Astrocyte (in vitro differentiated cells and primary cell): ENCODE data around the gene CREBL2. TPM values are rescaled to one million over a fixed set of nuclear protein-coding genes. Genes with fewer than 3 reads are reported as not detected.
A peak's percentile ranks its signal among the peaks of the same experiment; 100 is the strongest.

Experiments used
- DNase-seq: peaks from one replicate; pipeline ENCODE4 v3.0.0-alpha.2; 2010; ENCODE audit warnings: low read depth
- FAIRE-seq: peaks from 2 replicates; lab custom pipeline; 2011; peaks lifted over from hg19 to GRCh38; lab: Jason Lieb, UNC
- H2AFZ ChIP-seq: 2 replicates; pipeline ENCODE4 v1.6.0; 2012; ENCODE audit warnings: low read depth, low read length, inconsistent platforms
- H3K27ac ChIP-seq: 2 replicates; pipeline ENCODE4 v1.5.1; 2011; ENCODE audit warnings: low read depth, low read length, inconsistent platforms
- H3K27me3 ChIP-seq: 2 replicates; pipeline ENCODE4 v1.6.0; 2011; ENCODE audit warnings: low read length, inconsistent platforms; ENCODE audit not compliant: insufficient read depth
- H3K36me3 ChIP-seq: 2 replicates; pipeline ENCODE4 v1.5.1; 2011; ENCODE audit warnings: low read length, inconsistent platforms; ENCODE audit not compliant: insufficient read depth
- H3K4me1 ChIP-seq: 2 replicates; pipeline ENCODE4 v1.5.1; 2011; ENCODE audit warnings: low read length, inconsistent platforms; ENCODE audit not compliant: insufficient read depth
- H3K4me2 ChIP-seq: 2 replicates; pipeline ENCODE4 v1.6.0; 2012; ENCODE audit warnings: low read length, inconsistent platforms
- H3K4me3 ChIP-seq: 2 replicates; pipeline ENCODE4 v1.5.1; 2011; ENCODE audit warnings: low read depth, mild to moderate bottlenecking, low read length, inconsistent platforms; ENCODE audit not compliant: insufficient read depth
- H3K79me2 ChIP-seq: 2 replicates; pipeline ENCODE4 v1.6.0; 2012; ENCODE audit warnings: mild to moderate bottlenecking, low read length, inconsistent platforms; ENCODE audit not compliant: insufficient read depth
- H3K9ac ChIP-seq: 2 replicates; pipeline ENCODE4 v1.6.0; 2012; ENCODE audit warnings: mild to moderate bottlenecking, low read length, inconsistent platforms
- H3K9me3 ChIP-seq: 2 replicates; pipeline ENCODE4 v1.5.1; 2012; ENCODE audit warnings: low read depth, mild to moderate bottlenecking, low read length, inconsistent platforms; ENCODE audit not compliant: insufficient read depth
- H4K20me1 ChIP-seq: 2 replicates; pipeline ENCODE4 v1.6.0; 2012; ENCODE audit warnings: low read length, inconsistent platforms; ENCODE audit not compliant: insufficient read depth
- H3K27ac Mint-ChIP-seq: one replicate; pipeline ENCODE4 v1.8.0; 2021; ENCODE audit warnings: mild to moderate bottlenecking, mixed read lengths; ENCODE audit not compliant: unreplicated experiment
- H3K27me3 Mint-ChIP-seq: one replicate; pipeline ENCODE4 v1.8.0; 2021; ENCODE audit warnings: low read depth, mixed read lengths; ENCODE audit not compliant: unreplicated experiment
- H3K36me3 Mint-ChIP-seq: one replicate; pipeline ENCODE4 v1.8.0; 2021; ENCODE audit warnings: low read depth, mixed read lengths; ENCODE audit not compliant: unreplicated experiment
- H3K4me1 Mint-ChIP-seq: one replicate; pipeline ENCODE4 v1.8.0; 2021; ENCODE audit warnings: low read depth, mixed read lengths; ENCODE audit not compliant: unreplicated experiment
- H3K4me3 Mint-ChIP-seq: one replicate; pipeline ENCODE4 v1.8.0; 2021; ENCODE audit warnings: mild to moderate bottlenecking, moderate library complexity, mixed read lengths; ENCODE audit not compliant: unreplicated experiment
- H3K9me3 Mint-ChIP-seq: one replicate; pipeline ENCODE4 v1.8.0; 2021; ENCODE audit warnings: mild to moderate bottlenecking, mixed read lengths; ENCODE audit not compliant: unreplicated experiment
- CTCF ChIP-seq: IDR thresholded peaks from 2 replicates; pipeline ENCODE4 v1.5.1; 2011; ENCODE audit warnings: low read depth, mild to moderate bottlenecking, inconsistent platforms, low read length, moderate library complexity; ENCODE audit not compliant: insufficient read depth
- EZH2 ChIP-seq: IDR thresholded peaks from 2 replicates; pipeline ENCODE4 v1.6.1; 2012; ENCODE audit warnings: mild to moderate bottlenecking, low read length, inconsistent platforms; ENCODE audit not compliant: insufficient read depth
- total RNA-seq: library from RNA; stranded (reverse); gene quantifications from 2 replicates; pipeline ENCODE4 v1.2.1, GENCODE V29; 2021

The CREBL2 gene
- total RNA-seq, 1 donor from 2014 or later = 14.8 TPM

- peaks cover 17% of the 10 kb centered on the region for H3K9me3 ChIP-seq
- FAIRE-seq = no peak
- peaks cover 24% of the 10 kb centered on the region for H3K9me3 Mint-ChIP-seq
- H3K9ac ChIP-seq = no peak overlapping the region
- no peaks in the 10 kb centered on the region for H3K27me3 ChIP-seq
- no peaks in the 10 kb centered on the region for H3K27me3 Mint-ChIP-seq
- H3K36me3 ChIP-seq = no peaks in the 10 kb centered on the region
- H3K36me3 Mint-ChIP-seq = peaks cover 18% of the 10 kb centered on the region
- no peaks in the 10 kb centered on the region for H3K4me1 Mint-ChIP-seq
- peak overlapping the region; percentile 56 for H3K27ac ChIP-seq
- H3K4me3 Mint-ChIP-seq = no peak overlapping the region
- TF ChIP-seq CTCF = no peak
- TF ChIP-seq EZH2 = no peak
- peaks cover 12% of the 10 kb centered on the region for H3K4me1 ChIP-seq
- DNase-seq = no peak
- H3K4me3 ChIP-seq = no peak overlapping the region
- H2AFZ ChIP-seq = no peak overlapping the region
- no peak overlapping the region for H3K4me2 ChIP-seq
- no peak overlapping the region for H3K27ac Mint-ChIP-seq
- H4K20me1 ChIP-seq = no peaks in the 10 kb centered on the region
- no peaks in the 10 kb centered on the region for H3K79me2 ChIP-seq
These were observed 34.9 kb downstream of the CREBL2 start for GRCh38 chr12:12646483-12647072.

- Histone ChIP-seq H3K4me2 (no peak overlapping the region), H3K4me3 (no peak overlapping the region), H3K4me1 (peaks cover 12% of the 10 kb centered on the region), H3K9ac (no peak overlapping the region), H3K79me2 (no peaks in the 10 kb centered on the region), H3K36me3 (no peaks in the 10 kb centered on the region), H3K27ac (no peak overlapping the region), H2AFZ (no peak overlapping the region), H3K9me3 (peaks cover 17% of the 10 kb centered on the region), H3K27me3 (no peaks in the 10 kb centered on the region), H4K20me1 (no peaks in the 10 kb centered on the region)
- no peak overlapping the region for H3K27ac Mint-ChIP-seq
- no peaks in the 10 kb centered on the region for H3K27me3 Mint-ChIP-seq
- no peak overlapping the region for H3K4me3 Mint-ChIP-seq
- FAIRE-seq (no peak), DNase-seq (no peak)
- no peak for TF ChIP-seq EZH2
- no peak for TF ChIP-seq CTCF
- H3K4me1 Mint-ChIP-seq = no peaks in the 10 kb centered on the region
- peaks cover 10% of the 10 kb centered on the region for H3K36me3 Mint-ChIP-seq
- peaks cover 24% of the 10 kb centered on the region for H3K9me3 Mint-ChIP-seq
These were observed 36.6 kb downstream of the CREBL2 start for GRCh38 chr12:12648284-12648683.

GRCh38 chr12:12648951-12649650, 37.4 kb downstream of the CREBL2 start:
- Histone ChIP-seq H3K4me3 (no peak overlapping the region), H3K27ac (no peak overlapping the region), H3K9ac (no peak overlapping the region), H2AFZ (no peak overlapping the region), H3K4me1 (peaks cover 12% of the 10 kb centered on the region), H3K27me3 (no peaks in the 10 kb centered on the region), H3K9me3 (peaks cover 17% of the 10 kb centered on the region), H4K20me1 (no peaks in the 10 kb centered on the region), H3K36me3 (no peaks in the 10 kb centered on the region), H3K4me2 (no peak overlapping the region), H3K79me2 (no peaks in the 10 kb centered on the region)
- Mint-ChIP-seq H3K27me3 (no peaks in the 10 kb centered on the region), H3K4me1 (no peaks in the 10 kb centered on the region), H3K9me3 (peaks cover 24% of the 10 kb centered on the region), H3K4me3 (no peak overlapping the region), H3K27ac (peak overlapping the region; percentile 13), H3K36me3 (peaks cover 10% of the 10 kb centered on the region)
- FAIRE-seq = no peak
- DNase-seq = no peak
- no peak for TF ChIP-seq CTCF
- TF ChIP-seq EZH2 = no peak
